ENCODE results near the gene SLC1A7.

DNA sequence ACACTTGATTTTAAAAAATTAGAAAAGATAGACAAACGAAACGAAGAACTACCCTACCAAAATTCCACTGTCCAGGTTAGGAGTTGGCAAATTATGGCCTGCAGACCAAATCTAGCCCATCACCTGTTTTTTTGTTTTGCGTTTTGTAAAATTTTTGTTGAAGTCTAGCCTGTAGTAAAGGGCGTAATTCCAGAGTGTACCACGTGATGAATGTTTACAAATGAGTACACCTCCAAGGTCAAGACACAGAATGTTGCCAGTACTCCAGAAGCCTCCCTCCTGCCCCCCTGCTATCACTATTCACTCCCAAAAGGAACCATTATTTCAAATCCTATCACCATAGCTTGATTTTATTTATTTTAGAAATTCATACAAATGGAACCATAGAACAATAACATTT, 97.5 kb downstream of the SLC1A7 start:
- TF ChIP-seq, protein P1, sequence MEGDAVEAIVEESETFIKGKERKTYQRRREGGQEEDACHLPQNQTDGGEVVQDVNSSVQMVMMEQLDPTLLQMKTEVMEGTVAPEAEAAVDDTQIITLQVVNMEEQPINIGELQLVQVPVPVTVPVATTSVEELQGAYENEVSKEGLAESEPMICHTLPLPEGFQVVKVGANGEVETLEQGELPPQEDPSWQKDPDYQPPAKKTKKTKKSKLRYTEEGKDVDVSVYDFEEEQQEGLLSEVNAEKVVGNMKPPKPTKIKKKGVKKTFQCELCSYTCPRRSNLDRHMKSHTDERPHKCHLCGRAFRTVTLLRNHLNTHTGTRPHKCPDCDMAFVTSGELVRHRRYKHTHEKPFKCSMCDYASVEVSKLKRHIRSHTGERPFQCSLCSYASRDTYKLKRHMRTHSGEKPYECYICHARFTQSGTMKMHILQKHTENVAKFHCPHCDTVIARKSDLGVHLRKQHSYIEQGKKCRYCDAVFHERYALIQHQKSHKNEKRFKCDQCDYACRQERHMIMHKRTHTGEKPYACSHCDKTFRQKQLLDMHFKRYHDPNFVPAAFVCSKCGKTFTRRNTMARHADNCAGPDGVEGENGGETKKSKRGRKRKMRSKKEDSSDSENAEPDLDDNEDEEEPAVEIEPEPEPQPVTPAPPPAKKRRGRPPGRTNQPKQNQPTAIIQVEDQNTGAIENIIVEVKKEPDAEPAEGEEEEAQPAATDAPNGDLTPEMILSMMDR (IDR thresholded peaks at IDR 0.05; ENCODE audit: low read length): no peak
- TF ChIP-seq EZH2 (IDR thresholded peaks at IDR 0.05; ENCODE audit: borderline replicate concordance, low read length): no peak

All from OCI-LY1 (cell line).